ENCODE data around the gene PTPRB. TPM values are rescaled to one million over a fixed set of nuclear protein-coding genes. Genes with fewer than 3 reads are reported as not detected.

The PTPRB gene
- total RNA-seq, 1 experiment from 2014 or later: 0.17 TPM

- ChIA-PET CTCF (no interaction called here), RAD21 (ENCODE audit: low non-redundant PET in 1 of 2, low total read pairs in 2 of 2, uncharacterized antibody in 2 of 2, unreplicated experiment in 2 of 2) (no interaction called here), POLR2A (no interaction called here)
- intact Hi-C loops (cut with micrococcal nuclease): no loop called here
- no TSS peak for BruUV-seq (replicated peaks)
- Histone ChIP-seq H3K79me2 (ENCODE audit: insufficient read depth, low read length) (no peaks in the 10 kb centered on the region), H3K27me3 (ENCODE audit: insufficient read depth, low read length) (no peaks in the 10 kb centered on the region), H3K9me3 (ENCODE audit: control insufficient read depth in 1 of 2, insufficient read depth in 1 of 2, low read depth in 1 of 2, low read length in 2 of 2) (no peaks in the 10 kb centered on the region), H3K27ac (ENCODE audit: low read depth, low read length) (no peak overlapping the region), H3K4me2 (ENCODE audit: low read length) (no peak overlapping the region), H3K36me3 (ENCODE audit: control insufficient read depth in 1 of 2, insufficient read depth in 2 of 2, low read length in 2 of 2) (no peaks in the 10 kb centered on the region), H3K4me3 (replicated peaks in 1 of 2; ENCODE audit: low read depth in 1 of 2, low read length in 2 of 2) (no peak overlapping the region), H3K9ac (ENCODE audit: low read length) (no peak overlapping the region), H2AFZ (ENCODE audit: low read depth, low read length, poor library complexity, severe bottlenecking) (peak overlapping the region; percentile 5), H4K20me1 (ENCODE audit: insufficient read depth) (no peaks in the 10 kb centered on the region), H3K4me1 (ENCODE audit: control insufficient read depth in 1 of 2, insufficient read depth in 2 of 2, low read length in 2 of 2) (peaks cover 20 to 40% of the 10 kb centered on the region in 2 experiments), H3K9me2 (ENCODE audit: insufficient read depth) (no peaks in the 10 kb centered on the region)
- DNase-seq (ENCODE audit: low read depth, low spot score) (no peak), ATAC-seq (no peak)
- TF ChIP-seq FOSL1 (IDR thresholded peaks at IDR 0.05; ENCODE audit: low read depth) (no peak), POLR2A (IDR thresholded peaks at IDR 0.05; ENCODE audit: borderline replicate concordance, extremely low read depth, insufficient read depth, insufficient read length) (no peak), JUND (IDR thresholded peaks at IDR 0.05) (no peak), ELF1 (IDR thresholded peaks at IDR 0.05; ENCODE audit: borderline replicate concordance, low read depth) (no peak), EGR1 (IDR thresholded peaks at IDR 0.05; ENCODE audit: low read depth) (no peak), ZBTB33 (IDR thresholded peaks at IDR 0.05; ENCODE audit: extremely low read depth, insufficient replicate concordance, low read length) (no peak), ZNF274 (IDR thresholded peaks at IDR 0.05; ENCODE audit: low read depth, low read length) (no peak), SP1 (IDR thresholded peaks at IDR 0.05; ENCODE audit: low read depth) (no peak), ATF3 (IDR thresholded peaks at IDR 0.05) (no peak), MAX (IDR thresholded peaks at IDR 0.05) (no peak), POLR2AphosphoS5 (IDR thresholded peaks at IDR 0.05; ENCODE audit: low read depth, low read length) (no peak)
These were observed 11.0 kb upstream of the PTPRB start for GRCh38 chr12:70648191-70648590.
